ENCODE measurements around the gene DNAJC15.
"Not testable (repeated sequence)": the region's sequence is repeated elsewhere in the genome, so short reads cannot be mapped to it uniquely, and the experiment has no call there.

DNAJC15 gene

DNA sequence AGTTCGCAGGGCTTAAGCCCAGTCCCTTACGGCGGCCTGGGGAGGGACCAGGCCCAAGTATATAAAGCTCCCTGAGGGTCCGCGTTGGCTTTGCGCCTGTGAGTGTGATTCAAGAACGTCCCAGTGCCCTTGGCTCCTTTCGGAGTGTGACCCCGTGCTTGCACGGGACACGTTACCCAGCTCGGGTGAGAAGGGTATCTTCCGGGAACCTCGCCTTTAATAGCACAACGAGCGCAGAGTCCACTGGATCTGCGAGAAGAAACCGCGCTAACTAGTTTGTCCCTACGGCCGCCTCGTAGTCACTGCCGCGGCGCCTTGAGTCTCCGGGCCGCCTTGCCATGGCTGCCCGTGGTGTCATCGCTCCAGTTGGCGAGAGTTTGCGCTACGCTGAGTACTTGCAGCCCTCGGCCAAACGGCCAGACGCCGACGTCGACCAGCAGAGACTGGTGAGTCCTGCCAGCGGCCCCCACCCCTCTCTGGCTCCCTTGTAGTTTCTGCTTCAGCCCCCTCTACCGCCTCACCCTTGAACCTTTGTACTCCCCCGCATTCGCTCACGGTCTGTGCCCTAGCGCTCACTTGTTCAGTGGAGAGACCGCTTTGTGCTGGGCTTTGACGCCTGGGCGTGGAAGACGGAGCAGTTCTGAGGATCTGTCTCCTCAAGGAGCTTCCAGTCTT, at the start of gene DNAJC15:
TSS of gene DNAJC15 (plus strand) at position 298 of the 675 bp plus-strand sequence. CDS start at position 339, 41 bp downstream.
- no peak for DNase-seq

DNA sequence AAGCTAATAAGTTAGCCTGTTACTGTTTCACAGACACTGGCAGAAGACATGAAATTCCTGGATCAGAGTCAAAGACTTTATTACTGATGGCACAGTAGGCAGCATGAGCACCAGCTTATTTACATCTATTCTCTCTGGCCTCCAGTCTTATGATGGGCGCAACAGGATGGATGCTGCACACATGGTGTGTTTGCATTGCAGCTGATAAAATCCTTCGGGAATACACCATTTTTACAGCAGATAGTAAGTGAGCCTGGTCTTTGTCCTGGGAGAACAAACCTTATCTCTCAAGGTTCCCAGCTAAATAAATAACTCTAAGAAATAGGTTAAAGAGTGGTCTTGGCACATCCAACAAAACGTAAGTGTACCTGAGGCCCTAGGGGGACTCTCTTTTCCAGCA, 47.3 kb upstream of the DNAJC15 start:
- no peak for DNase-seq

DNA sequence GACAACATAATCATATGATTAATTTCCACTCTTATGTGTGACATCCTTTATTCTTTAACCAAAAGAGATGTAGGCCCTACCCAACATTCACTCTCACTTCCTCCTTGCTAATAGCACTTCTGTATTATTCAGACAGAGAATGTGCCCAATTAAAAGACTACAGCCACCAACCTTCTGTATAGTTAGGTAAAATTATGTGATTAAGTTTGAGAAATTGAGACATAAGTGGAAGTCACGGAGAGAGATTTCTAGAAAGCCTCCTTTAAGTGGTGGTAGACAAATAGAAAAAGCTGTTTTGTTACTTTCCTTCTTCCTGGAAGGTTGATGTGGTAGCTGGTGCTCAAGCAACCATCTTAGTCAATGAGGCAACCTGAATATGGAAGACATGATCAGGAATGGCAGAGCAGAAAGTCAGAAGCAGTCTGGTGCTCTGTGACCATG, 46.1 kb upstream of the DNAJC15 start:
- no peak for DNase-seq

DNA sequence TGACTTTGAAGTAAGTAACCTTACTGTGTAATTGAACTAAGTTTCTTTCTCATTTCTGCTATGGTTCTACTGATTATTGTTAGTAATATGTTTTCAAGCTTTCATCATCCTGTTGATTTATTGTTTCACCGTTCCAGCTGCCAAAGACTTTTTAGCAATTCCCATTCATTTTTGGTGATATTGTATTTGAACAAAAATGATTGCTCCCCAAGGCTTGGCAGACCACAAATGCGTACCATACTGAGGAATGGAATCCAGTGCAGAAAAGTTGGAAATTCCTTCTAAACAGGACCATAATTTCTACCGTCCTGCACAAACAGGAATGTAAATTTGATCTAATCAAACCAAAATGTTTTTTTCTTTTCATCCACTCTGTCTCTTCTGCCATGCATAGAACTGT, 42.1 kb upstream of the DNAJC15 start:
- DNase-seq, result no peak

DNA sequence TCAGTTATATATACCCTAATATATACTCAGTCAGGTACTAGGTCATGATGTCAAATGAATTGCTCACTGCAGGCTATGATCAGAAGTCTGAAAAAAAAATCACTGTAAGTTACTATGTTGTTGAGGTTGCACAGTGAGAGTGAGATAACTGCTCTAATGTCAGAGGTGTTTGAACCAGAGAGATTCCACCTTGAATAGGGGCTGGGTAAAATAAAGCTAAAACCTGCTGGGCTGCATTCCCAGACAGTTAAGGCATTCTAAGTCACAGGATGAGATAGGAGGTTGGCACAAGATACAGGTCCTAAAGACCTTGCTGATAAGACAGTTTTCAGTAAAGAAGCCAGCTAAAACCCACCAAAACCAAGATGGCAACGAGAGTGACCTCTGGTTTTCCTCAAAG, 41.5 kb upstream of the DNAJC15 start:
- no peak for DNase-seq

DNA sequence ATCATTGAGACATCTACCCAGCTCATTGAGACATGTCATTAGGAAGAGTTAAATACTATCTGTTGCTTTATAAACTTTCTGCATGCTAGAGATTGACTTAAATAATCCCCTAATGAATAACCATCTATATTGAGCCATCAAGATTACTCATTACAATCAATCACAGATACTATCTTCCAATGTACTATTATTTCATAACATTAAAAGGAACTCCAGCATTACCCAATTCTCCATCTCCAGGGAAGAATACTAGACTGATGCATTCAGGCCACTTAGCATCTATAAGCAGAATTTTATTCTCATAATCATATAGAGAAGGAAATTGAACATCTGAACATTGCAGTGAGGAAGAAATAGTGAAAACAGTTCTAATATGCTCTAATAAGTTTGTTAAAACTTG, 39.4 kb upstream of the DNAJC15 start:
- no peak for DNase-seq

DNA sequence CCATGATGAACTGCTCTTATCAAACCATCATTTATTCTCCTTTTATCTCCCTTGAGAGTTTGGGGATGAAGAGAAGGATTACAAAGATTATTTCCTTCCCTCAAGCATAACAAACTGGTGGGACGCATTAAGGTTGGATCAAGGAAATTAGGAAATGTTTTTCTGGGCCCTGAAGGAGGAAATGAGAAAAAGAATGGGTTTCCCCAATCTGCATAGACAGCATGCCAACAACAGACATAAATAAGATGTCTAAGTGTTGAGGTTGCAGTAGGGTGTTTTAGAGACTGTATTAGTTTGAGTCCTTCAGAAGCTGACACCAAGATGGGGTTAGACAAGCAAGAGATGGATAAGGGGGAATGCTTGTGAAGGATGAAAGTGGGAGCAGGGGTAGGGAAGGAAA, 38.7 kb upstream of the DNAJC15 start:
- DNase-seq, result no peak

DNA sequence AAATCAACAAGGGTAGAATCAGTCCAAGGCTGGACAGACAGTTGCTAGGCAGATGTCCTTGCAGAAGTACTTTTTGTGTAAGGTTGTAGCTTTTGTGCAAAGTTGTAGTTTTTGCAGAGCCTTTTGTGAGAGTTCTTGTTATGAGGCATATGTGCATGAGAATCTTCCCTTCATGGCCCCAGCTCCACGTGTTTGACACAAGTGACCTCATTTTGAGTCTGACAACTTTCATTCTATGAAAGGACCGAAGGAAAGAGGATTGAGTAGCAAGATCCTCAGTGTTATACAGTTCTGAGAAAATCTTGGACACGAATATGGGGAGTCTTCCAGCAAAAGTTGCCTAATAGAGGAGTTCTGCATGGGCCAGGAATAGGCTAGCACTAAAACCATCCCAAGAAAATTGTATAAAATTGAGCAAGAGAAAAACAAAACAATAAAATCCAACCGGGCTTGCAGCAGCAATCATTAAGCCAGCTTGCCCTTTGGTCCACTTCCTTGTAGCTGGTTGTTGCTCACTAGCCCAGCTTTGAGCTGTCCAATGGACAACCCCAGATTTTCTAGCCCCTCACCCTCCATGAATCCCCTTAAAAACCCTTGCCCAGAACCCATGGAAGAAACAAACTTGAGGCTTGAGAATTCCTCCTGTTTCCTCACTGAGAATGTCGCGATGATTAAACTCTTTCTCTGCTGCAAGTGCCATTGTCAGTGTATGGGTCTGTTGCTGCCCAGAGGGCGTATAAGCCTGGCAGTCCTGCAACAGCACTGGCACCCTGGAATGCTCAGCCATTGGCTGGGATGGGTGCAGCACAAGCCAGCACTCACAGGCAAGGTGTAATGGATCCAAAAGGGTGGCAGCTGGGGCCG, 37.8 kb upstream of the DNAJC15 start:
- DNase-seq, result no peak

DNA sequence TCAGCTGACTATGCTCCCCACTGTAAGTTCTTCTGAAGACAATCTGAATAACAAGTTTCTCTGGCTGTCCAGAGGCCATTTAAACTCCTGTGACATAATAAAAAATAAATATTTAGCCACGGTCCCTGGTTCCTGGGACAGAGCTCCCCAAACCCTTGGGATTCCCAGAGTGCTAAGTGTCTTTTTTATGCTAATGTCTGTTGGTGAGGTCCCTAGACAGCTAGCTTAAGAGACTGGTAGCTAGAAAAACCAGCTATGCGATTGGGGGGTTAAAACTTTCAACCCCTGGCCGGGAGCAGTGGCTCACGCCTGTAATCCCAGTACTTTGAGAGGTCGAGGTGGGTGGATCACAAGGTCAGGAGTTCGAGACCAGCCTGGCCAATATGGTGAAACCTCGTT, 37.2 kb upstream of the DNAJC15 start:
- no peak for DNase-seq

DNA sequence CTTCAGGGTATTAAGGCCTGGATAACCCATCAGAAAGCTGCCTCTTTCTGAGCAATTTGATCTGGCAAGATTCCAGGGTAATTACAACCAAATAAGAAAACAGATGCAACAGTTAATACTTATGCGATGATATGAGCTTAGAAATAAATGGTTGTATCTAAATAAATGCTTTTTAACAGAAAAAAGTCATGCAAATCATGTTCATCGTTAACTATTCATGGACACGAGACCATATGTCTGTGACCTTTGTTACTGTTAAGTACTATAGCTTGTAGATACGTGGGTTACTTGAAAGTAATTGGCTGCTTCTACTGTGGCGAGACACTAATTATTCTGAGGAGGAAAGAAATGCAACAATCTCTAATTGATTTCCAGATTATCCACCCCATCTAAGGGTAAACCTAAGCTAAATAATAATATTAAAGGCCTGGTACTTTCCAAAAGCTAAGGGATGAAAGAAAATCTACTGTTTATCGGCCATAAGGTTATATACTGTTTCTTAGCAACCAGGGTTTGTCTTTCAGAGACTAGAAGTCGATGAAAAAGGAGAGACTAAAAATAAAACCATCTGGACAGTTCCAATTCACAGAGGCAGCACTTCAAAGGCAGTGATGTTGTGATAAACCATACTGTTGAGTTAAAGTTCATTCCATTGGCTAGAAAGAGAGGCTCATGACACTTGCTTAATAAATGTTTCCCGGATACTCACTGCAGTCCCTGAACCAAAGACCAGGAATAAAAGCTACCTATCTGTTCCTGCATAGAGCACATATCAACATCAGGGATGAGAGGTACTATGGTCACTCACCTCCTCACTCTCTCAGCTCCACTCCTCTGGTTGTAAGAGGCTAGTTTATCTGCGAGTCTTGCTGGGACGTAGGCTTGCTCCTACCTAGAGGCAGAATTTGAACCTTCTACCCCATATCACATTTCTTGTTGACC, 32.8 kb upstream of the DNAJC15 start:
- DNase-seq, result peak; percentile 42

DNA sequence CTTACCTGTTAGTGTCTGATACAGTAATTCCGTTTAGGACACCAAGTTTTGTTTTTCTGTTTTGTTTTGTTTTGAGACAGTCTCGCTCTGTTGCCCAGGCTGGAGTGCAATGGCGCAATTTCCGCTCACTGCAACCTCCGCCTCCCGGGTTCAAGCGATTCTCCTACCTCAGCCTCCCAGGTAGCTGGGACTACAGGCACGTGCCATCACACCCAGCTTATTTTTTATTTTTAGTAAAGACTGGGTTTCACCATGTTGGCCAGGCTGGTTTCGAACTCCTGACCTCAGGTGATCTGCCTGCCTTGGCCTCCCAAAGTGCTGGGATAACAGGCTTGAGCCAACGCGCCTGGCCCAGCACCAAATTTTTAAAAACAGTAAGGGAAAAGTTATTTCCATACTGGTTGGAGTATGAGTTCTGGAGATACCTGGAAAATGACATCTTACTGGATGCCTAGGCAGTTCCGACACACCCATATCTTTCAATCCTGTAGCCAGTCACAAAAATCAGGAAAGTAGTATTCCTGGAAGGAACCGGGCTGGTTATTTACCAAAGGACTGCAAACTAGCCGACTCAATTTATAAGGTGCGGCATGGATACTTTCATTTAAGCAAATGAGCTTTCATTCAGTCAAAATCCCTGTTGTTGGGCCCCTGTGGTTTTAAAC, 32.0 kb upstream of the DNAJC15 start:
- DNase-seq, result not testable (repeated sequence)

DNA sequence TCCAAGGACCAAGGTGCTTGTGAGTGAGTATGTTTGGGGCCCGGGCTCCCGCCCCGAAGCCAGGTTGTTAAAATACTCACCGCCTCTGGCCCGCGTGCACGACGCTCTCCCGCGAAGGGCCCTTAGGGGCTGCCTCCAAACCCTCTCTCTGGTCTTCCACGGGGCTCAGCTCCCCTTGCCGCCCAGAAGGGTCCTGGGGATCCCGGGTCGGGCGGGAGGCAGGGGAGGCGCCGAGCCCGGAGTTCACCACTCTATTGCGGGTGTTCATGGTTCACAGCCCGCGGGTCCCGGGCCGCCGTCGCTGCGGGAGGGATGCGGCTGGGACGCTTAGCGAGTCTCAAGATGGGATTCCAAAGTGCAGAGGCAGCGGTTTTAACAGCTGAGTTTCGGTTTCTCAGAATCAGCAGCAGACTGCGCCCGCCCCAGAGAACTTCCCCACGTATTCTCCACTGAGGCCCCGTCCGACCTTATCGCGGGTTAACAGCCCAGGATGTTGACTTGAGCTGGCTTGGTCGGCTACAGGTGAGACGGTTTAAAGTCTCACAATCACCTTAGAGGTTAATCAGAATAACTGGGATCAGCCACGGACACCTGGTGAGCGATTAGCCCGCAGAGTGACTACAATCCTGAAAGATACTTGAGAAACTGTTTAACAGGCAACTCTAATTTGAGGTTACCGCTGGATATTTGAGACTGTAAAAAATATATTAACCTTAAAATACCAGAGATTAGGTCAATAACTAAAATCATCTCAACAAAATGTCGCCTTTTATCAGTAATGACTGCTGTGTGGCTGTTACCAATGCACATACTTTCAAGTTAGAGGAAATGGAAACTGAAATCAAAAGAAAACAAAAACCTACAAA, 31.3 kb upstream of the DNAJC15 start, which contains the start of gene EPSTI1:
TSS of gene EPSTI1 (minus strand) at position 344 of the 866 bp plus-strand sequence. CDS start at position 268, 76 bp downstream.
- no peak for DNase-seq

DNA sequence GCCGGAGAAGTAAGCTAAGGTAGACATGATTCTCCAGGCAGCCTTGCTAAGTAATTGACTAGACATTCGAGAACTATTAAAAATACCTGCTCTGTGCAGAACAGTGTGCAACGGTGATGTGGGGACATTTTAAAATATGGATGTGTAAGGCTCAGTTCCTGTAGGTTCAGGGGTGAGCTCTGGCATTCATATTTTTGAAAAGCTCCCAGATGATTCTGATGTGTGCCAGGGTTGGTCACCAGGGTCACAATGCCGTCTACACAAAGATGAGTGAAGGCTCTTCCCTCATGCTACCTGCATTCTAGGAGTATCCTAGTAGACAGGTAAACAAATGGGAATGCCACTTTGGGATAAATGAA, 30.6 kb upstream of the DNAJC15 start:
- no peak for DNase-seq

DNA sequence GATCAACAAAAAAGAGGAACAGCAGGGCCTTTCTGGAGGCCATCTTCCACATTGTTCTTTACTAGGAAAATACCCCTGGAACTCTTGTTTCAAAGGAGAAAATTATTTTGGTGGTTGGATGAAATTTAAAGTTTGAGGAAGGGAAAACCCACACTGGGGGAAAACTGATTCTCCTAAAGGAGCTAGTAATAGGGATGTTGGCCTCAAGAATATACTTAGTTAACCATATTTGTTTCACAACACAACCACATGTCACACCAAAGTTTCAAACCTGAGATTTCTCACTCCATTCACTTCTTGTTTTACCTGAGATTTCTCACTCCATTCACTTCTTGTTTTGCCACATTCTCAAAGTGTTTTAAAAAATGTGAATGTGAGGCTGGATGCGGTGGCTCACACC, 28.5 kb upstream of the DNAJC15 start:
- DNase-seq, result no peak

DNA sequence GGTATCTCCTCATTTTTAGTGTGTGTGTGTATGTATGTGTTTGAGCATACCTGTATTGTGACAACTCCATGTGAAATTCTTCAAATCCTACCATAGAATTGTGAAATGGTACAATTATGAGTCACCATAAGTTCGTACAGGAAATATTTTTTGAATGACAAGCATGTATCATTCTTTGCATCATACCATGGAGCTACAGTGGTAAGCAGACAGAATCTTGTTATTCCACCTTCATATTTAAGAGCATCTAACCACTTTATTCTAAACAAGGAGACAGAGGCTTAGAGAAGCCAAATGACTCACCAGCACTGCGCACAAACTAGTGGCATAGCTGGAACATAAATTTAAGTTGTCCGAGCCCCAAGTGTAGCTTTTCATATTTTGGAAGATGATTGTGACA, 26.8 kb upstream of the DNAJC15 start:
- no peak for DNase-seq

DNA sequence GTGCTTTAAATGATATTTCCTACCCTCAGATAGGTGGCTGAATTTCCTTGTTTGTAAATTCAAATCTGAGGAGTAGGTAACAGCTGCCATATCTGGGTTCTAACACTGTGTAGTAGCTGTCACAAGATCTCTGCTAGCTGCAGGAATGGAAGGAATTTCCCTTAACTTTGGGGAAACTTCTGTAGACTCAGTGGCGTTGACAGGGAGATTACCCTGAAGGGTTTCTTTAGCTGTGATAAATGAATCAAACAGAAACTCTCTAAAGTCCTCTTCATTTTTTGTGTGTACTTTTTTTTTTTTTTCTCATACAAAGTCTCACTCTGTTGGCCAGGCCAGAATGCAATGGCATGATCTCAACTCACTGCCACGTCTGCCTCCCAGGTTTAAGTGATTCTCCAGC, 26.0 kb upstream of the DNAJC15 start:
- no peak for DNase-seq

DNA sequence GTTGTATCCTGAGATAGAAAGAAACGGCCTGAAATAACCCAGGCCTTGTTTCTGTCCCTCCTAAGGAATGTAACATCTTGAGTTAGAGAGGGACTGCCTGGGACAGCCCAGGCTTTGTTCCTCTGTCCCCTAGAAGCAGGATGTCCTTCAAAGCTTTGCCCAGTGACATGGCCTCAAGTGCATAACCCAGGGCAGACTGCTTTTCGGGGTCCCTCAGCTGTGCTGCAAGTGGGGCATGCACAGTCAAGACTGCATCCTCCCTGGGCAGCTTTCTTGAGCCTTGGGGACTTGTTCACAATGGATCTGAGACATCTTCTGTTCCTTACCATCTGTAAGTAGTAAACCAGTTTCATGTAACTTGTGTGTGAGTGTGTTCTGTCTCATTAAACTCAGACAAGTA, 23.9 kb upstream of the DNAJC15 start:
- no peak for DNase-seq

DNA sequence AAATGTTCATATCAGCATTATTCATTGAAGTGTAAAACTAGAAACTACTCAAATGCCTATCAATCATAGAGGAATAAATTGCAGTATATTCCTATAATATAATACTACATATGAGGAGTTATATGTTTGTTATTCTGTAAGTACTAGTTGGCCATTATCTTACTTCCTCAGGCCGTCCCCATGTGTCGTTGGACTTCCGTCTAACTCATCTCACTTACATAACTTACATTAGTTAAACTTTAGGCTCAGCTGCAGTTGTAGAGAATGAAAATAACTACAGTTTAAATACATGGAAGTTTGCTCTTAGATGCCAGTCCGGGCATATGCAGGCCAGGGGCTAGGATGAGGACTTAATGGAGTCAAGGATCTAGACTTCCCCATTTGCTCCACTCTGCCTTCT, 22.7 kb upstream of the DNAJC15 start:
- no peak for DNase-seq

DNA sequence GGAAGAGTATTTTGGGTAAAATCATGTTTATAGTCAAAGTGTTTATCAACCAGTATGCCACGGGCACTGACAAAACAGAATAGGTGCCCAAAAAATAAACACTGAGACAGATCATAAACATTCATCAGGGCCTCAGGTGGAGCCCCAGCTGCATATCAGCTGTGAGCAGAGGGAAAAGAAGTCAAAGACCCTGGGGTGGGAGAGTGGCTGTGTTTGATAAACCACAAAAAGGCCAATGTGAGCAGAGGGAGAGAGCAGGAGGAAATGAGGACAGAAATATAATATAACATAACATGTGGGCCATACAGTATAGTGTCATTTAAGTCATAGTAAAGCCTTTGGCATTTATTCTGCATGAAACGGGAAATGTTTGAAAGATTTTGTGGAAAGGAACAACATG, 21.4 kb upstream of the DNAJC15 start:
- no peak for DNase-seq

DNA sequence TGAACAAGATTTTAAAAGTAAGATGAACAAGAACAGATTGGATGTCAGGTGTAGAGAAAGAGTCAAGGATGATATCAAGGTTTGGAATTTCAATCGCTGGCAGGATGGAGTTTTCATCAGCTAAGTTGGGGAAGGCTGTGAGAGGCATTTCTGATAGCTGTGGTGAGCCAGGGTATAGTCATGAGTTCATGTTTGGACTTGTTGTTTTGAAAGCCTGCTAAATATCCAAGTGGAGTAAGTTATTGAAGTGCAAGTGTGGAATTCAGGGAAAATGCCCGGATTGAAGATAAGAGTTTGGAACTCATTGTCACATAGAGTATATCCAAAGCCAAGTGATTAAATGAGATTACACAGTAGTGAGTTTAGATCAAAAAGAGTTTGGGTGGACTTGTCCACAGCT, 20.4 kb upstream of the DNAJC15 start:
- DNase-seq, result no peak

DNA sequence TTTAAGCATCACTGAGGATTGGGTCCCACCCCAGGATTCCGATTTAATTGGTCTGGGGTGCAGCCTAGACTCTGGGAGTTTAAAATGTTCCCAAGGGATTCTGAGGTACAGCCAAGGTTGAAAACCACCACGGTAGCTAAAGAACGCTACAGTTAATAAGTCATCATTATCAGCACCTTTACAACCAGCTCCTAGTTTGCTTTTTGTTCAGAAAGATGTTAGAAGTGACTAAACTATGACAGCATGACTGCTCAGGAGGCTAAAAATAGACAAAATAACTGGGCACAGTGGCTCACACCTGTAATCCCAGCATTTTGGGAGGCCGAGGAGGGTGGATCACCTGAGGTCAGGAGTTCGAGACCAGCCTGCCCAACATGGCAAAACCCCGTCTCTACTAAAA, 19.7 kb upstream of the DNAJC15 start:
- DNase-seq, result no peak
